Measurements from ENCODE around the gene ZNF468.
A peak's percentile ranks its signal among the peaks of the same experiment; 100 is the strongest.

DNA sequence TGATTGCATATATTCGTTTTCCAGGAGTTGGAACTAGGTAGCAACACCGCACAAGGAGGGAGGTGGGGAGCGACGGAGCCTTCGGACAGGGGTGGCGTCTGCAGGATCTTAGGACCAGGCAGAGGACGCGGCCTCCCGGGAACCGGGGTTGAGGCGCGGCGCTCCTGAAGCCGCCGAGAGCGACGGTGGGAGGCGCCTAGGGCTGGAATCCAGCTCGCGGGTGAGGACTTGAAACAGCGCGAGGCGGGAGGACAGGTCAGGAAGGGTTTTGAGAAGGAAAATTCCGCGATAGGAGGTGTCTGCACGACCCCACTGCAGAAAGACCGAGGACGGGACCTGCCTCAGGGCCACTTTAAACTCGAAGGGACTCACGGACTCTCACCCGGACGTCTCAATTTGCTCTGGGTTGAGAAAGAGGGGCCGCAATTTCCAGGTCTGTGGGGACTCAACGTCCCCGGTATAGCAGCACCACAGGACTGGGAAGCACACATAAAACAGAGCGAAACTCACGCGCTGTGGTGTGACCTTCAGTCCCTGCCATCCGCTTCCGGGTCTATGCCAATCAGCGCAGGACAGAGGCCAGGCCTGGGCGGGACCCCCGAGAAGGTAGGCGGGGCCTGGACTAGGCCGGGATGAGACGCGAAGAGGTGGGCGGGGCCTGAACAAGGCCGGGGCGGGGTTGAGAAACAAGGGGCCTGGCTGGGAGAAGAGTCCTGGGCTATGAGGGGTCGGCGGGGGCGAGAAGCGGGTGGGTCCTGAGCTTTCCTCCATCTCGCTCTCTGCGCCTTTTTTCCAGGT, 39.9 kb upstream of the ZNF468 start, which contains the start of gene ZNF320:
- TF ChIP-seq POLR2A (IDR thresholded peaks at IDR 0.05) (peak in 1 of 2 donors; percentile 52), EP300 (IDR thresholded peaks at IDR 0.05) (peak; percentile 45 to 85)
- TF ChIP-seq, protein P1, sequence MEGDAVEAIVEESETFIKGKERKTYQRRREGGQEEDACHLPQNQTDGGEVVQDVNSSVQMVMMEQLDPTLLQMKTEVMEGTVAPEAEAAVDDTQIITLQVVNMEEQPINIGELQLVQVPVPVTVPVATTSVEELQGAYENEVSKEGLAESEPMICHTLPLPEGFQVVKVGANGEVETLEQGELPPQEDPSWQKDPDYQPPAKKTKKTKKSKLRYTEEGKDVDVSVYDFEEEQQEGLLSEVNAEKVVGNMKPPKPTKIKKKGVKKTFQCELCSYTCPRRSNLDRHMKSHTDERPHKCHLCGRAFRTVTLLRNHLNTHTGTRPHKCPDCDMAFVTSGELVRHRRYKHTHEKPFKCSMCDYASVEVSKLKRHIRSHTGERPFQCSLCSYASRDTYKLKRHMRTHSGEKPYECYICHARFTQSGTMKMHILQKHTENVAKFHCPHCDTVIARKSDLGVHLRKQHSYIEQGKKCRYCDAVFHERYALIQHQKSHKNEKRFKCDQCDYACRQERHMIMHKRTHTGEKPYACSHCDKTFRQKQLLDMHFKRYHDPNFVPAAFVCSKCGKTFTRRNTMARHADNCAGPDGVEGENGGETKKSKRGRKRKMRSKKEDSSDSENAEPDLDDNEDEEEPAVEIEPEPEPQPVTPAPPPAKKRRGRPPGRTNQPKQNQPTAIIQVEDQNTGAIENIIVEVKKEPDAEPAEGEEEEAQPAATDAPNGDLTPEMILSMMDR (IDR thresholded peaks at IDR 0.05), result no peak
